HepG2 (cell line): ENCODE results near the gene FXR2. TPM values are rescaled to one million over a fixed set of nuclear protein-coding genes. Genes with fewer than 3 reads are reported as not detected.

Experiments used
- ATAC-seq: fragments of 200-7000 bp; cut with Tn5 transposase; 3 replicates; pipeline ENCODE4 v1.9.1; 2020; ENCODE audit warnings: mild to moderate bottlenecking, moderate library complexity
- BruUV-seq: library from RNA; stranded (reverse); fragments of 400-500 nt; replicated peaks from 2 replicates; lab custom pipeline; 2021; lab: Mats Ljungman, UMichigan
- CTCF ChIA-PET: fragments of 300-600 bp; formaldehyde crosslinking; extraction: SDS; loops from one replicate; lab custom pipeline; 2021; ENCODE audit warnings: low total read pairs, inconsistent platforms, low intra/inter-chr PET ratio; lab: Yijun Ruan, JAX
- POLR2A ChIA-PET: fragments of 350-600 bp; sonication (Branson Sonifier 250); formaldehyde crosslinking; loops from one replicate; lab custom pipeline; 2020; ENCODE audit warnings: antibody characterized with exemption, inconsistent platforms; lab: Yijun Ruan, JAX
- DNase-seq: peaks from one replicate; pipeline ENCODE4 v3.0.0-alpha.2; 2015; ENCODE audit warnings: low spot score
- FAIRE-seq: peaks from 3 replicates; lab custom pipeline; 2011; peaks lifted over from hg19 to GRCh38; lab: Jason Lieb, UNC
- H2AFZ ChIP-seq: one replicate; pipeline ENCODE4 v1.6.1; 2011; ENCODE audit warnings: low read length, inconsistent platforms
- H3K27ac ChIP-seq: fragments of 300-600 bp; 3 replicates; pipeline ENCODE4 v1.8.0; 2011; ENCODE audit warnings: mixed run types, mild to moderate bottlenecking, mixed read lengths, low read length, inconsistent platforms; ENCODE audit not compliant: insufficient read depth; ENCODE audit errors: extremely low read length
- H3K27me3 ChIP-seq, 2 experiments: fragments of 200-600 bp in 1 of 2; 2 replicates in 1 of 2; 3 replicates in 1 of 2; pipeline versions ENCODE4 v1.6.0 to v1.8.0; 2011; ENCODE audit warnings: low read length in 2 of 2, mild to moderate bottlenecking in 2 of 2, moderate library complexity in 2 of 2, inconsistent platforms in 1 of 2; ENCODE audit not compliant: insufficient read depth in 2 of 2, control insufficient read depth in 1 of 2
- H3K36me3 ChIP-seq, 2 experiments: fragments of 200-600 bp in 1 of 2; replicated peaks in 1 of 2; 2 replicates in 1 of 2; 3 replicates in 1 of 2; pipeline versions ENCODE4 v1.5.1 to v1.8.0; 2011; ENCODE audit warnings: low read length in 2 of 2, inconsistent platforms in 1 of 2; ENCODE audit not compliant: insufficient read depth in 2 of 2, control insufficient read depth in 1 of 2
- H3K4me1 ChIP-seq: 2 replicates; pipeline ENCODE4 v1.5.1; 2012; ENCODE audit warnings: low read length, inconsistent platforms; ENCODE audit not compliant: insufficient read depth
- H3K4me2 ChIP-seq: 2 replicates; pipeline ENCODE4 v1.6.0; 2011; ENCODE audit warnings: low read depth, low read length, inconsistent platforms
- H3K4me3 ChIP-seq, 3 experiments: fragments of 200-600 bp in 1 of 3; sonication (generic), shearing (Covaris generic) in 1 of 3; replicated peaks in 1 of 3; 2 replicates each; pipeline ENCODE4 v1.5.1; 2011 to 2016; ENCODE audit warnings: low read length in 3 of 3, inconsistent platforms in 2 of 3, low read depth in 2 of 3, mild to moderate bottlenecking in 2 of 3, control low read depth in 1 of 3, mixed read lengths in 1 of 3; ENCODE audit not compliant: insufficient read depth in 1 of 3
- H3K79me2 ChIP-seq: one replicate; pipeline ENCODE4 v1.6.1; 2011; ENCODE audit warnings: low read length, inconsistent platforms; ENCODE audit not compliant: insufficient read depth
- H3K9ac ChIP-seq: 2 replicates; pipeline ENCODE4 v1.6.0; 2011; ENCODE audit warnings: mild to moderate bottlenecking, low read depth, low read length, inconsistent platforms; ENCODE audit not compliant: insufficient read depth
- H3K9me3 ChIP-seq: 2 replicates; pipeline ENCODE4 v1.5.1; 2012; ENCODE audit warnings: mild to moderate bottlenecking, low read length
- H4K20me1 ChIP-seq: 2 replicates; pipeline ENCODE4 v1.6.0; 2011; ENCODE audit warnings: inconsistent platforms, mild to moderate bottlenecking, low read length, moderate library complexity; ENCODE audit not compliant: insufficient read depth
- DNMT1 ChIP-seq: sonication (generic); formaldehyde crosslinking; IDR thresholded peaks from 2 replicates; pipeline ENCODE4 v1.5.1; 2020; ENCODE audit warnings: mild to moderate bottlenecking, missing genetic modification reagents
- KDM3A ChIP-seq: IDR thresholded peaks from 2 replicates; pipeline ENCODE4 v1.6.1; 2018; ENCODE audit warnings: low read depth, missing compliant biosample characterization
- KMT2A ChIP-seq: sonication (generic); formaldehyde crosslinking; IDR thresholded peaks from 2 replicates; pipeline ENCODE4 v1.4.0; 2020; ENCODE audit warnings: missing genetic modification reagents
- MLLT10 ChIP-seq: sonication (generic); formaldehyde crosslinking; IDR thresholded peaks from 2 replicates; pipeline ENCODE4 v1.4.0; 2020; ENCODE audit warnings: missing genetic modification reagents
- RXRA ChIP-seq: sonication (generic); formaldehyde crosslinking; IDR thresholded peaks from 2 replicates; pipeline ENCODE4 v1.5.1; 2020; ENCODE audit warnings: missing genetic modification reagents
- RXRB ChIP-seq: IDR thresholded peaks from 2 replicates; pipeline ENCODE4 v1.6.1; 2016; ENCODE audit warnings: borderline replicate concordance, missing genetic modification reagents, missing compliant biosample characterization
- SNAPC2 ChIP-seq: sonication (generic); formaldehyde crosslinking; IDR thresholded peaks from 2 replicates; pipeline ENCODE4 v1.8.1; 2022; ENCODE audit warnings: mild to moderate bottlenecking, missing genetic modification reagents
- TEAD3 ChIP-seq: optimal IDR thresholded peaks from 2 replicates; pipeline ENCODE3; 2016; ENCODE audit warnings: borderline replicate concordance
- U2AF1 ChIP-seq: fragments of 200-400 bp; formaldehyde crosslinking; optimal IDR thresholded peaks from 2 replicates; pipeline ENCODE3; 2017; ENCODE audit warnings: mild to moderate bottlenecking, low read depth, low read length
- ZBTB38 ChIP-seq: sonication (generic); formaldehyde crosslinking; IDR thresholded peaks from 2 replicates; pipeline ENCODE4 v1.5.1; 2020; ENCODE audit warnings: mild to moderate bottlenecking, missing genetic modification reagents
- ZNF20 ChIP-seq: sonication (generic); formaldehyde crosslinking; IDR thresholded peaks from 2 replicates; pipeline ENCODE4 v1.4.0; 2020; ENCODE audit warnings: mild to moderate bottlenecking, moderate library complexity, missing genetic modification reagents
- ZNF616 ChIP-seq: sonication (generic); formaldehyde crosslinking; IDR thresholded peaks from 2 replicates; pipeline ENCODE4 v1.5.0; 2020; ENCODE audit warnings: low read depth, mild to moderate bottlenecking, missing genetic modification reagents
- WGBS: methylation state at CpG from one replicate; pipeline ENCODE4 v1.1.6; 2017; ENCODE audit warnings: low lambda C conversion rate; 5-methylcytosine and 5-hydroxymethylcytosine counted together
- in situ Hi-C: cut with HindIII; loops from 2 replicates; pipeline ENCODE4 v1.10.0; 2017; ENCODE audit warnings: low pct_unique_long_range_greater_than_20kb; ENCODE audit not compliant: extremely low pct_ligation_motif_present
- intact Hi-C: fragments of 100-400 bp; cut with micrococcal nuclease; formaldehyde crosslinking; loops from one replicate; pipeline ENCODE4 v1.10.0; 2022; ENCODE audit not compliant: unreplicated experiment
- polyA plus RNA-seq, 8 experiments: library from polyadenylated mRNA; depleted of rRNA in 3 of 8; stranded (reverse) in 7 of 8; unstranded in 1 of 8; fragments of >200 nt; fragmentation: Illumina TruSeq in 4 of 8; extraction: Trizol in 4 of 8; gene quantifications; 2 replicates each; pipeline versions ENCODE4 v1.2.1 to v1.2.3, GENCODE V29; 2011 to 2016; ENCODE audit warnings: low read depth in 4 of 8, missing spikeins in 1 of 8, mixed read lengths in 1 of 8; ENCODE audit not compliant: insufficient read depth in 1 of 8
- total RNA-seq, 5 experiments: library from RNA; depleted of rRNA; stranded (reverse); fragments of >200 nt; fragmentation: Illumina TruSeq; extraction: Trizol; gene quantifications; 2 replicates each; pipeline ENCODE4 v1.2.3, GENCODE V29; 2016; ENCODE audit warnings: low read depth in 1 of 5
- TF ChIP-seq, protein P1 (sequence below): sonication (generic); formaldehyde crosslinking; IDR thresholded peaks from 2 replicates; pipeline ENCODE4 v1.9.0; 2021; ENCODE audit warnings: missing genetic modification reagents, borderline replicate concordance
- TF ChIP-seq, protein P2 (sequence below): sonication (generic); formaldehyde crosslinking; IDR thresholded peaks from 2 replicates; pipeline ENCODE4 v1.4.0; 2020; ENCODE audit warnings: mild to moderate bottlenecking, low read depth, missing genetic modification reagents
- TF ChIP-seq, protein P3 (sequence below): sonication (generic); formaldehyde crosslinking; IDR thresholded peaks from 2 replicates; pipeline ENCODE4 v1.5.0; 2020; ENCODE audit warnings: mild to moderate bottlenecking, missing genetic modification reagents
- TF ChIP-seq, protein P4 (sequence below): sonication (generic); formaldehyde crosslinking; IDR thresholded peaks from 2 replicates; pipeline ENCODE4 v1.5.0; 2020; ENCODE audit warnings: mild to moderate bottlenecking, missing genetic modification reagents

FXR2 gene
- total and polyA plus RNA-seq, 2 of the 13 experiments (the other 11 are each of a cell fraction or from before 2014, with no cell fraction given) = 20.9 to 24.4 TPM

DNA sequence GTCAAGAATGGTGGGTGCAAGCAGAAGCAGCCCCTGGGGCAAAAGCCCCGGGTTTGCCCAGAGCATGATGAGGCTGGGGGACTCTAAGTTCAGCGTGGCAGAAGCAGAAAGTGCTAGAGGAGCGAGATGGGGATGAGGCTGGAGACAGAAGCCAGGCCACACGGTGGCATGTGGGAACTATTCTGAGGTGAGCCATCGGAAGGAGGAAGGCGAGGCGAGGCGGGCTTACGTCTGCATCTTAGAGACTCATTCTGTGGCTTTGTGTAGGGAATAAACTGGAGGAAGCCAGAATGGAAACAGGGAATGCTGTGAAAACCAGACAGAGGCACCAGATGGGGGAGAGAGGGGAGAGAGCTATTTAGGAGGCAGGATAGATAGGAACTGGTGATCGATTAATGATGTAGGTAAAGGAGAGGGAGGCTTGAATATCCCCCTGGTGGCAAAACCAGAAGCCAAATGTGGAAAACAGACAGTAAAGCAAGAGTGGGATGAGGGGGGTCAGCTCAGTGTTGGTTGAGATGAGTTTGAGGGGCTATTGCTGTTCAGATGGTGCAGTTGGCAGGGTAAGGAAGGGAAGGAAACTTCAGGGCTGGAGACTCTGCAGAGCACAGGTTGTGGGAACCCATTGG is 59.3 kb downstream of the FXR2 start:
- no peak for FAIRE-seq
- H4K20me1 ChIP-seq = no peaks in the 10 kb centered on the region
- intact Hi-C loops = no loop called here
- H3K9me3 ChIP-seq = no peaks in the 10 kb centered on the region
- POLR2A ChIA-PET = no interaction called here
- DNase-seq = no peak
- H2AFZ ChIP-seq = no peak overlapping the region
- H3K4me1 ChIP-seq = peaks cover 65% of the 10 kb centered on the region
- H3K27me3 ChIP-seq = no peaks in the 10 kb centered on the region
- no peak overlapping the region for H3K4me2 ChIP-seq
- no peak for ATAC-seq
- H3K27ac ChIP-seq = no peak overlapping the region
- in situ Hi-C loops = loop anchor here (5.0 kb wide), 1 partner anchor 43 kb away; no protein-coding TSS in a partner anchor
- H3K36me3 ChIP-seq = no peaks in the 10 kb centered on the region
- no peaks in the 10 kb centered on the region for H3K79me2 ChIP-seq
- no peak overlapping the region for H3K4me3 ChIP-seq
- no peak overlapping the region for H3K9ac ChIP-seq
- CTCF ChIA-PET = no interaction called here
- no TSS peak for BruUV-seq
- 66% methylated on average over 10 of the region's 10 CpGs for WGBS
- no peak for TF ChIP-seq RXRB (CRISPR knock-in tag)
- TF ChIP-seq, protein P1, sequence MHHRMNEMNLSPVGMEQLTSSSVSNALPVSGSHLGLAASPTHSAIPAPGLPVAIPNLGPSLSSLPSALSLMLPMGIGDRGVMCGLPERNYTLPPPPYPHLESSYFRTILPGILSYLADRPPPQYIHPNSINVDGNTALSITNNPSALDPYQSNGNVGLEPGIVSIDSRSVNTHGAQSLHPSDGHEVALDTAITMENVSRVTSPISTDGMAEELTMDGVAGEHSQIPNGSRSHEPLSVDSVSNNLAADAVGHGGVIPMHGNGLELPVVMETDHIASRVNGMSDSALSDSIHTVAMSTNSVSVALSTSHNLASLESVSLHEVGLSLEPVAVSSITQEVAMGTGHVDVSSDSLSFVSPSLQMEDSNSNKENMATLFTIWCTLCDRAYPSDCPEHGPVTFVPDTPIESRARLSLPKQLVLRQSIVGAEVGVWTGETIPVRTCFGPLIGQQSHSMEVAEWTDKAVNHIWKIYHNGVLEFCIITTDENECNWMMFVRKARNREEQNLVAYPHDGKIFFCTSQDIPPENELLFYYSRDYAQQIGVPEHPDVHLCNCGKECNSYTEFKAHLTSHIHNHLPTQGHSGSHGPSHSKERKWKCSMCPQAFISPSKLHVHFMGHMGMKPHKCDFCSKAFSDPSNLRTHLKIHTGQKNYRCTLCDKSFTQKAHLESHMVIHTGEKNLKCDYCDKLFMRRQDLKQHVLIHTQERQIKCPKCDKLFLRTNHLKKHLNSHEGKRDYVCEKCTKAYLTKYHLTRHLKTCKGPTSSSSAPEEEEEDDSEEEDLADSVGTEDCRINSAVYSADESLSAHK (CRISPR knock-in tag) = no peak
- TF ChIP-seq, protein P2, sequence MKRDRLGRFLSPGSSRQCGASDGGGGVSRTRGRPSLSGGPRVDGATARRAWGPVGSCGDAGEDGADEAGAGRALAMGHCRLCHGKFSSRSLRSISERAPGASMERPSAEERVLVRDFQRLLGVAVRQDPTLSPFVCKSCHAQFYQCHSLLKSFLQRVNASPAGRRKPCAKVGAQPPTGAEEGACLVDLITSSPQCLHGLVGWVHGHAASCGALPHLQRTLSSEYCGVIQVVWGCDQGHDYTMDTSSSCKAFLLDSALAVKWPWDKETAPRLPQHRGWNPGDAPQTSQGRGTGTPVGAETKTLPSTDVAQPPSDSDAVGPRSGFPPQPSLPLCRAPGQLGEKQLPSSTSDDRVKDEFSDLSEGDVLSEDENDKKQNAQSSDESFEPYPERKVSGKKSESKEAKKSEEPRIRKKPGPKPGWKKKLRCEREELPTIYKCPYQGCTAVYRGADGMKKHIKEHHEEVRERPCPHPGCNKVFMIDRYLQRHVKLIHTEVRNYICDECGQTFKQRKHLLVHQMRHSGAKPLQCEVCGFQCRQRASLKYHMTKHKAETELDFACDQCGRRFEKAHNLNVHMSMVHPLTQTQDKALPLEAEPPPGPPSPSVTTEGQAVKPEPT (CRISPR knock-in tag) = no peak
- no peak for TF ChIP-seq RXRA (CRISPR knock-in tag)
- TF ChIP-seq ZNF616 (CRISPR knock-in tag) = no peak
- no peak for TF ChIP-seq ZBTB38 (CRISPR knock-in tag)
- no peak for TF ChIP-seq SNAPC2 (CRISPR knock-in tag)
- TF ChIP-seq U2AF1 = no peak
- TF ChIP-seq, protein P3, sequence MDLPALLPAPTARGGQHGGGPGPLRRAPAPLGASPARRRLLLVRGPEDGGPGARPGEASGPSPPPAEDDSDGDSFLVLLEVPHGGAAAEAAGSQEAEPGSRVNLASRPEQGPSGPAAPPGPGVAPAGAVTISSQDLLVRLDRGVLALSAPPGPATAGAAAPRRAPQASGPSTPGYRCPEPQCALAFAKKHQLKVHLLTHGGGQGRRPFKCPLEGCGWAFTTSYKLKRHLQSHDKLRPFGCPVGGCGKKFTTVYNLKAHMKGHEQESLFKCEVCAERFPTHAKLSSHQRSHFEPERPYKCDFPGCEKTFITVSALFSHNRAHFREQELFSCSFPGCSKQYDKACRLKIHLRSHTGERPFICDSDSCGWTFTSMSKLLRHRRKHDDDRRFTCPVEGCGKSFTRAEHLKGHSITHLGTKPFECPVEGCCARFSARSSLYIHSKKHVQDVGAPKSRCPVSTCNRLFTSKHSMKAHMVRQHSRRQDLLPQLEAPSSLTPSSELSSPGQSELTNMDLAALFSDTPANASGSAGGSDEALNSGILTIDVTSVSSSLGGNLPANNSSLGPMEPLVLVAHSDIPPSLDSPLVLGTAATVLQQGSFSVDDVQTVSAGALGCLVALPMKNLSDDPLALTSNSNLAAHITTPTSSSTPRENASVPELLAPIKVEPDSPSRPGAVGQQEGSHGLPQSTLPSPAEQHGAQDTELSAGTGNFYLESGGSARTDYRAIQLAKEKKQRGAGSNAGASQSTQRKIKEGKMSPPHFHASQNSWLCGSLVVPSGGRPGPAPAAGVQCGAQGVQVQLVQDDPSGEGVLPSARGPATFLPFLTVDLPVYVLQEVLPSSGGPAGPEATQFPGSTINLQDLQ (CRISPR knock-in tag) = no peak
- TF ChIP-seq TEAD3 (CRISPR knock-in tag) = no peak
- TF ChIP-seq MLLT10 (CRISPR knock-in tag) = no peak
- no peak for TF ChIP-seq DNMT1
- TF ChIP-seq KMT2A = no peak
- TF ChIP-seq ZNF20 (CRISPR knock-in tag) = no peak
- TF ChIP-seq, protein P4, sequence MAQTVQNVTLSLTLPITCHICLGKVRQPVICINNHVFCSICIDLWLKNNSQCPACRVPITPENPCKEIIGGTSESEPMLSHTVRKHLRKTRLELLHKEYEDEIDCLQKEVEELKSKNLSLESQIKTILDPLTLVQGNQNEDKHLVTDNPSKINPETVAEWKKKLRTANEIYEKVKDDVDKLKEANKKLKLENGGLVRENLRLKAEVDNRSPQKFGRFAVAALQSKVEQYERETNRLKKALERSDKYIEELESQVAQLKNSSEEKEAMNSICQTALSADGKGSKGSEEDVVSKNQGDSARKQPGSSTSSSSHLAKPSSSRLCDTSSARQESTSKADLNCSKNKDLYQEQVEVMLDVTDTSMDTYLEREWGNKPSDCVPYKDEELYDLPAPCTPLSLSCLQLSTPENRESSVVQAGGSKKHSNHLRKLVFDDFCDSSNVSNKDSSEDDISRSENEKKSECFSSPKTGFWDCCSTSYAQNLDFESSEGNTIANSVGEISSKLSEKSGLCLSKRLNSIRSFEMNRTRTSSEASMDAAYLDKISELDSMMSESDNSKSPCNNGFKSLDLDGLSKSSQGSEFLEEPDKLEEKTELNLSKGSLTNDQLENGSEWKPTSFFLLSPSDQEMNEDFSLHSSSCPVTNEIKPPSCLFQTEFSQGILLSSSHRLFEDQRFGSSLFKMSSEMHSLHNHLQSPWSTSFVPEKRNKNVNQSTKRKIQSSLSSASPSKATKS (CRISPR knock-in tag) = no peak
- TF ChIP-seq KDM3A (CRISPR knock-in tag) = no peak
